ENCODE results near the gene NAGA. TPM values are rescaled to one million over a fixed set of nuclear protein-coding genes. Genes with fewer than 3 reads are reported as not detected.

The NAGA gene
- total and polyA plus RNA-seq, 12 donors: 7.4 to 54.0 (median 25.8) TPM

- Histone ChIP-seq H3K27me3 (no peaks in the 10 kb centered on the region), H3K9me3 (replicated peaks in 1 of 3) (no peaks in the 10 kb centered on the region), H3K36me3 (replicated peaks in 1 of 2) (no peaks in the 10 kb centered on the region), H3K27ac (no peak overlapping the region), H3K4me3 (no peak overlapping the region), H3K4me1 (replicated peaks in 1 of 2) (no peaks in the 10 kb centered on the region)
- 54 to 65% (median 63%) methylated on average over 1 of the region's 1 CpG for WGBS, 4 donors
- no peak for DNase-seq
- TF ChIP-seq POLR2A (IDR thresholded peaks at IDR 0.05) (no peak), CTCF (IDR thresholded peaks at IDR 0.05) (no peak)
- intact Hi-C loops (cut with DNase I): no loop called here
Observed at GRCh38 chr22:42025421-42025820, 45.2 kb downstream of the NAGA start.

- intact Hi-C loops (cut with DNase I): no loop called here
- DNase-seq: no peak
- WGBS, 4 donors: 74 to 86% (median 83%) methylated on average over 2 of the region's 2 CpGs
Observed at GRCh38 chr22:42022162-42022847, 48.3 kb downstream of the NAGA start.

GRCh38 chr22:42021571-42021970, 49.0 kb downstream of the NAGA start:
- no peaks in the 10 kb centered on the region for H3K9me3 ChIP-seq (replicated peaks in 1 of 3)
- intact Hi-C loops (cut with DNase I): no loop called here
- no peaks in the 10 kb centered on the region for H3K27me3 ChIP-seq
- H3K27ac ChIP-seq: no peak overlapping the region
- TF ChIP-seq CTCF (IDR thresholded peaks at IDR 0.05): no peak
- TF ChIP-seq POLR2A (IDR thresholded peaks at IDR 0.05): no peak
- no peak overlapping the region for H3K4me3 ChIP-seq
- no peaks in the 10 kb centered on the region for H3K36me3 ChIP-seq (replicated peaks in 1 of 2)
- no peak for DNase-seq
- WGBS, 4 donors: 70 to 91% (median 84%) methylated on average over 2 of the region's 2 CpGs
- no peaks in the 10 kb centered on the region for H3K4me1 ChIP-seq (replicated peaks in 1 of 2)

More at GRCh38 chr22:42022162-42022847, 48.3 kb downstream of the NAGA start:
- H3K4me1 ChIP-seq (replicated peaks in 1 of 2): no peaks in the 10 kb centered on the region
- no peaks in the 10 kb centered on the region for H3K9me3 ChIP-seq (replicated peaks in 1 of 3)
- H3K4me3 ChIP-seq: no peak overlapping the region
- H3K27me3 ChIP-seq: no peaks in the 10 kb centered on the region
- no peak for TF ChIP-seq CTCF (IDR thresholded peaks at IDR 0.05)
- no peak for TF ChIP-seq POLR2A (IDR thresholded peaks at IDR 0.05)
- H3K36me3 ChIP-seq (replicated peaks in 1 of 2): no peaks in the 10 kb centered on the region
- no peak overlapping the region for H3K27ac ChIP-seq

- WGBS, 4 donors: 51 to 76% (median 61%) methylated on average over 1 of the region's 1 CpG
Observed at GRCh38 chr22:42018224-42018623, 52.4 kb downstream of the NAGA start.

More at GRCh38 chr22:42018224-42018623, 52.4 kb downstream of the NAGA start:
- no peak for TF ChIP-seq CTCF (IDR thresholded peaks at IDR 0.05)
- TF ChIP-seq POLR2A (IDR thresholded peaks at IDR 0.05): no peak
- DNase-seq: no peak
- Histone ChIP-seq H3K9me3 (replicated peaks in 1 of 3) (no peaks in the 10 kb centered on the region), H3K27ac (no peak overlapping the region), H3K36me3 (replicated peaks in 1 of 2) (no peaks in the 10 kb centered on the region), H3K4me3 (no peak overlapping the region), H3K4me1 (replicated peaks in 1 of 2) (no peaks in the 10 kb centered on the region), H3K27me3 (no peaks in the 10 kb centered on the region)
- intact Hi-C loops (cut with DNase I): no loop called here

Measured in adrenal gland (tissue), 12 donors.